Right lobe of liver (tissue), 4 donors: ENCODE measurements around the gene TECPR1.

Experiments used
- POLR2A ChIP-seq: fragments of 450-650 bp; IDR thresholded peaks from one replicate; pipeline ENCODE4 v1.6.1; 2017; ENCODE audit warnings: antibody characterized with exemption, mild to moderate bottlenecking
- TF ChIP-seq, protein P1 (sequence below), 4 donors: fragments of 200-600 bp in 3 of 4; fragments of 450-650 bp in 1 of 4; IDR thresholded peaks; one replicate each; pipeline versions ENCODE4 v1.5.1 to v1.8.0; 2016 to 2022; ENCODE audit warnings: antibody characterized with exemption in 4 of 4, mild to moderate bottlenecking in 2 of 4
- donor health status: DM: no; HTN: no; CAD: no.
- donor health status: DM: no; HTN: no; CAD: no.
- donor health status: DM: no; HTN: yes; CAD: no.

- TF ChIP-seq, protein P1, sequence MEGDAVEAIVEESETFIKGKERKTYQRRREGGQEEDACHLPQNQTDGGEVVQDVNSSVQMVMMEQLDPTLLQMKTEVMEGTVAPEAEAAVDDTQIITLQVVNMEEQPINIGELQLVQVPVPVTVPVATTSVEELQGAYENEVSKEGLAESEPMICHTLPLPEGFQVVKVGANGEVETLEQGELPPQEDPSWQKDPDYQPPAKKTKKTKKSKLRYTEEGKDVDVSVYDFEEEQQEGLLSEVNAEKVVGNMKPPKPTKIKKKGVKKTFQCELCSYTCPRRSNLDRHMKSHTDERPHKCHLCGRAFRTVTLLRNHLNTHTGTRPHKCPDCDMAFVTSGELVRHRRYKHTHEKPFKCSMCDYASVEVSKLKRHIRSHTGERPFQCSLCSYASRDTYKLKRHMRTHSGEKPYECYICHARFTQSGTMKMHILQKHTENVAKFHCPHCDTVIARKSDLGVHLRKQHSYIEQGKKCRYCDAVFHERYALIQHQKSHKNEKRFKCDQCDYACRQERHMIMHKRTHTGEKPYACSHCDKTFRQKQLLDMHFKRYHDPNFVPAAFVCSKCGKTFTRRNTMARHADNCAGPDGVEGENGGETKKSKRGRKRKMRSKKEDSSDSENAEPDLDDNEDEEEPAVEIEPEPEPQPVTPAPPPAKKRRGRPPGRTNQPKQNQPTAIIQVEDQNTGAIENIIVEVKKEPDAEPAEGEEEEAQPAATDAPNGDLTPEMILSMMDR (IDR thresholded peaks at IDR 0.05), result no peak
- TF ChIP-seq POLR2A, result no peak
Observed at GRCh38 chr7:98214811-98215321, 37.2 kb downstream of the TECPR1 start.
